OCI-LY3 (cell line): ENCODE results near the gene MED27.

ENCODE experiments used
- H2AFZ ChIP-seq: fragments of 200-600, 300-600 bp; shearing (Covaris generic); 2 replicates; pipeline ENCODE4 v1.6.0; 2014; ENCODE audit warnings: antibody characterized with exemption, low read depth, low read length
- H3K27ac ChIP-seq: fragments of 200-600, 300-600 bp; sonication (generic); 2 replicates; pipeline ENCODE4 v1.5.1; 2014; ENCODE audit warnings: mild to moderate bottlenecking, low read length, moderate library complexity, mixed read lengths
- H3K27me3 ChIP-seq: fragments of 200-600, 300-600 bp; sonication (generic); 2 replicates; pipeline ENCODE4 v1.6.1; 2014; ENCODE audit warnings: low read depth, low read length, mixed read lengths
- H3K36me3 ChIP-seq: fragments of 200-600, 300-600 bp; sonication (generic); replicated peaks from 2 replicates; pipeline ENCODE3; 2014; ENCODE audit warnings: low read depth, low read length, mixed read lengths
- H3K4me1 ChIP-seq: fragments of 300-600, 200-600 bp; sonication (generic); 2 replicates; pipeline ENCODE4 v1.6.1; 2014; ENCODE audit warnings: low read length, mixed read lengths
- H3K4me2 ChIP-seq: fragments of 200-600, 300-600 bp; sonication (generic); 2 replicates; pipeline ENCODE4 v1.6.1; 2014; ENCODE audit warnings: low read length, mixed read lengths
- H3K4me3 ChIP-seq: fragments of 300-600, 200-600 bp; sonication (generic); 2 replicates; pipeline ENCODE4 v1.5.1; 2014; ENCODE audit warnings: antibody characterized with exemption, mild to moderate bottlenecking, low read length, moderate library complexity
- H3K79me2 ChIP-seq: fragments of 300-600, 200-600 bp; shearing (Covaris generic); 2 replicates; pipeline ENCODE4 v1.6.1; 2014; ENCODE audit warnings: mild to moderate bottlenecking, low read length, mixed read lengths
- H3K9ac ChIP-seq: fragments of 300-600, 200-600 bp; shearing (Covaris generic); 2 replicates; pipeline ENCODE4 v1.6.0; 2014; ENCODE audit warnings: mild to moderate bottlenecking, low read length, moderate library complexity
- H3K9me3 ChIP-seq: fragments of 200-600, 300-600 bp; shearing (Covaris generic); 2 replicates; pipeline ENCODE4 v1.6.1; 2014; ENCODE audit warnings: low read length, mixed read lengths; ENCODE audit not compliant: insufficient read depth
- H4K20me1 ChIP-seq: fragments of 200-600, 300-600 bp; sonication (generic); 2 replicates; pipeline ENCODE4 v1.6.1; 2016; ENCODE audit warnings: low read length, mixed read lengths; ENCODE audit not compliant: insufficient read depth
- EZH2phosphoT487 ChIP-seq: fragments of 200-600 bp; shearing (Covaris generic); IDR thresholded peaks from 2 replicates; pipeline ENCODE4 v1.6.1; 2018; ENCODE audit warnings: antibody characterized with exemption, mixed run types, low read depth
- TF ChIP-seq, protein P1 (sequence below): fragments of 200-600, 300-600 bp; sonication (generic); IDR thresholded peaks from 2 replicates; pipeline ENCODE4 v1.5.1; 2014; ENCODE audit warnings: antibody characterized with exemption, low read length, low read depth

Gene MED27

DNA sequence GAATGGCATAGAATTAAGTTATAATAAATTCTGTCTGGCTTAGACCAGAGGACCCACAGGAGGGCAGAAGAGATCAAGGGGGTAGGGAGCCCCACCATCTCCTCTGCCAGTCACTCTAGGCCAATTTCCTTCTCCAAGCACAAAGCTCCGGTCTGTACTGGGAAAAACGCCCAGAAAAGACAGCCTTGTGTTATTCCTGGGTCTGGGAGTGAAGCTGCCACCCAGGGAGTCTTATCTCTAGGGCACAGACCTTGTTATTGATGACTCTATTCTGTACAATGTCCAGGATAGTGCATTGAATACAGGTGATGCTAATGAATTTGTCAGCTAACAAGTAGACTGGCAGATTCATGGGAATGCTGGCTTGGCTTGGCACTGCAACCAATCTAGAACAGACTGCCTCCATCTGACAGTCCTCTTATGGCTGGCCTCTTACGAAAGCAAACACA lies 60.7 kb downstream of the MED27 start:
- Histone ChIP-seq H3K36me3 (no peaks in the 10 kb centered on the region), H3K4me2 (no peak overlapping the region), H3K4me1 (peaks cover 5% of the 10 kb centered on the region), H3K79me2 (peaks cover 19% of the 10 kb centered on the region; the same call in 1 of the 2 replicates), H2AFZ (no peak overlapping the region), H4K20me1 (peaks cover 55% of the 10 kb centered on the region), H3K27me3 (no peaks in the 10 kb centered on the region), H3K4me3 (no peak overlapping the region), H3K9me3 (no peaks in the 10 kb centered on the region), H3K9ac (no peak overlapping the region), H3K27ac (no peak overlapping the region)
- no peak for TF ChIP-seq EZH2phosphoT487
- TF ChIP-seq, protein P1, sequence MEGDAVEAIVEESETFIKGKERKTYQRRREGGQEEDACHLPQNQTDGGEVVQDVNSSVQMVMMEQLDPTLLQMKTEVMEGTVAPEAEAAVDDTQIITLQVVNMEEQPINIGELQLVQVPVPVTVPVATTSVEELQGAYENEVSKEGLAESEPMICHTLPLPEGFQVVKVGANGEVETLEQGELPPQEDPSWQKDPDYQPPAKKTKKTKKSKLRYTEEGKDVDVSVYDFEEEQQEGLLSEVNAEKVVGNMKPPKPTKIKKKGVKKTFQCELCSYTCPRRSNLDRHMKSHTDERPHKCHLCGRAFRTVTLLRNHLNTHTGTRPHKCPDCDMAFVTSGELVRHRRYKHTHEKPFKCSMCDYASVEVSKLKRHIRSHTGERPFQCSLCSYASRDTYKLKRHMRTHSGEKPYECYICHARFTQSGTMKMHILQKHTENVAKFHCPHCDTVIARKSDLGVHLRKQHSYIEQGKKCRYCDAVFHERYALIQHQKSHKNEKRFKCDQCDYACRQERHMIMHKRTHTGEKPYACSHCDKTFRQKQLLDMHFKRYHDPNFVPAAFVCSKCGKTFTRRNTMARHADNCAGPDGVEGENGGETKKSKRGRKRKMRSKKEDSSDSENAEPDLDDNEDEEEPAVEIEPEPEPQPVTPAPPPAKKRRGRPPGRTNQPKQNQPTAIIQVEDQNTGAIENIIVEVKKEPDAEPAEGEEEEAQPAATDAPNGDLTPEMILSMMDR = no peak

DNA sequence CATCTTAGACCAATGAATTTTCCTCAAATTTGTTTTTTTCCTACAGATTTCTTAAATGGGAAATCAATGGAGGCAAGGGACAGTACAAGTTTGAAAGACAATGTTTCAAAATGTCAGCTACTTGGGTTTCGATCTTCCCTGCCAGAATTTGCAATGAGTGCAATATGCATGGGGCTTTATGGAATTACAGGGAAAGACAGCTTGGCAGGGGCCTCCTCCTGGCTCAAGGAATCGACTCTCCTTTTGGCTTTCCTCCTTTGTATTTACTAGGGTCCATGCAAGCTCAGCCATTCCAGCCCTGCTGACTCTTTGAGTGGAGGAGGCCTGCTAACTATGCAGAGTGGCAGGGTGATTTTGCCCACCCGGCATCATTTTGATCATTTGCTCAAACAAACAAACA lies 63.2 kb downstream of the MED27 start:
- Histone ChIP-seq H3K9ac (no peak overlapping the region), H3K27ac (no peak overlapping the region), H2AFZ (no peak overlapping the region), H3K4me3 (no peak overlapping the region), H3K4me1 (no peaks in the 10 kb centered on the region), H3K79me2 (peaks cover 11% of the 10 kb centered on the region; the same call in 1 of the 2 replicates), H4K20me1 (peaks cover 62% of the 10 kb centered on the region), H3K4me2 (no peak overlapping the region), H3K27me3 (no peaks in the 10 kb centered on the region), H3K36me3 (peaks cover 4% of the 10 kb centered on the region), H3K9me3 (no peaks in the 10 kb centered on the region)
- TF ChIP-seq, protein P1 = no peak
- TF ChIP-seq EZH2phosphoT487 = no peak

DNA sequence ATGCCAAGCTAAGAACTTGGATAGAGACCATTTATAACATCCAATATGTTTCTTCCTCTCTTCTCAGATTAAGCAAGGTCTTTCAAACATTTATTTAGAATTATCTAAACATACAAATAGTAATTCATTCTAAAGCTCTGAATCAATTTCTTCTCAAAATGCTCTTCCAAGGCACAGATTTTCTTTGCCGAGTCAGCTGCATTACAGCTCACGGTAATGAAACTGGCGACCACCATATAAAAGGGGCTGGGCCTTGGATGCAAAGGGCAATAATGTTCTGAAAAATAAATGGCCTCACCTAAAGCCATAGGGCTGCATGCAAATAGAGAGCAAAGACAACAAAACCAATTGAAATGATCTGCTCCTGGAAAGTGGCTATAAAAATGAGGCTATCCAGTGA lies 63.8 kb downstream of the MED27 start:
- Histone ChIP-seq H3K27me3 (no peaks in the 10 kb centered on the region), H3K4me2 (no peak overlapping the region), H4K20me1 (peaks cover 57% of the 10 kb centered on the region), H3K9ac (no peak overlapping the region), H3K79me2 (peaks cover 10% of the 10 kb centered on the region; the same call in 1 of the 2 replicates), H3K4me3 (no peak overlapping the region), H3K27ac (no peak overlapping the region), H3K9me3 (no peaks in the 10 kb centered on the region), H2AFZ (no peak overlapping the region), H3K4me1 (no peaks in the 10 kb centered on the region), H3K36me3 (peaks cover 4% of the 10 kb centered on the region)
- TF ChIP-seq, protein P1 = no peak
- TF ChIP-seq EZH2phosphoT487 = no peak

DNA sequence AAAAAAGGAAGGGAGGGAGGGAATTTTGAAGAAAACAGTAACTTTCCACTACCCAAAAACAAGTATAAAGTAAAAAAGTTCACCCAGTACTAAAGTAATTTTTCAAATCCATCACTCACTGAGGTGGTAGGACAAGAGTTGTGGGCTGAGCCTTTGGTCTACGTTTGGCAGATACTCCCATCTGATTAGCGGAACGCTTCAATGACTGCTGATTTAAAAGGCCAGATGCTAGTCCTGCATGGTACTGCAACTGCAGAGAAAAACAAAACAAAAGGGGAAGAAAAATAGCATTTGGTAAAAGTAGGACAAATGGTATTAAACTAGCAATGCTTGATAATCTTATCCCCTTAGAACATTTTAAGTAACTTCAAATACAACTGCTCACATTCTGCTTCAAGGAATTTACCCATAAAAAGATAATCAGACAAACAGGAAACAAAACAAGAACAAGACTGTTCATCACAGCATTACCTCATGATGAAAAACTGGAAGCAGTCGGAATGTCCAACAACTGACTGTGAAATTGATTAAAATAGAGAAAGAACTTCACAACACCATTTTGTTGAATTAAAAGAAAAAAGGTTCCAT lies 65.4 kb downstream of the MED27 start:
- TF ChIP-seq EZH2phosphoT487 = no peak
- TF ChIP-seq, protein P1 = no peak
- H3K27me3 ChIP-seq = no peaks in the 10 kb centered on the region
- H3K4me1 ChIP-seq = no peaks in the 10 kb centered on the region
- H3K79me2 ChIP-seq = peaks cover 9% of the 10 kb centered on the region; the same call in 1 of the 2 replicates
- H3K9me3 ChIP-seq = no peaks in the 10 kb centered on the region
- H2AFZ ChIP-seq = no peak overlapping the region
- peaks cover 48% of the 10 kb centered on the region for H4K20me1 ChIP-seq
- no peak overlapping the region for H3K4me3 ChIP-seq
- H3K36me3 ChIP-seq = peaks cover 4% of the 10 kb centered on the region
- no peak overlapping the region for H3K9ac ChIP-seq
- no peak overlapping the region for H3K4me2 ChIP-seq
- no peak overlapping the region for H3K27ac ChIP-seq
